Activated CD8-positive, alpha-beta memory T cell treated with anti-CD3 and anti-CD28 coated beads, Interleukin-2, amount 10 ng/mL, durations not matched to agents 7 days and 5 days (primary cell): ENCODE results near the gene SESN3. TPM values are rescaled to one million over a fixed set of nuclear protein-coding genes. Genes with fewer than 3 reads are reported as not detected.

Experiments used
- total RNA-seq, 2 experiments: library from RNA; stranded (reverse); gene quantifications; one replicate each; pipeline ENCODE4 v1.2.3, GENCODE V29; 2021

Gene SESN3
- total RNA-seq, 2 experiments from 2014 or later = 9.3 to 24.3 TPM

Other genes with a start within 250 kb of the SESN3 start
- not detected for gene KDM4E, start 205.9 kb downstream of the SESN3 start, total RNA-seq
- gene KDM4F, start 181.8 kb downstream of the SESN3 start, total RNA-seq = not detected
- 10 to 100 TPM; 23.9 to 45.9 TPM for gene SRSF8, start 164.3 kb downstream of the SESN3 start, total RNA-seq
- 10 to 100 TPM; 37.1 to 40.5 TPM for gene ENDOD1, start 141.4 kb downstream of the SESN3 start, total RNA-seq